KBM-7 (cell line): Measurements from ENCODE around the gene ASB5.
"Not testable (repeated sequence)": the region's sequence is repeated elsewhere in the genome, so short reads cannot be mapped to it uniquely, and the experiment has no call there.

ENCODE experiments used
- DNase-seq: peaks from one replicate; pipeline ENCODE4 v3.0.0-alpha.2; 2015
- in situ Hi-C: fragments of 300-500 bp; cut with MboI; formaldehyde crosslinking; loops from 2 replicates; pipeline ENCODE4 v1.14.3; 2020; ENCODE audit warnings: low sequenced_read_pairs, low pct_unique_long_range_greater_than_20kb, mixed read lengths

The ASB5 gene, protein sequence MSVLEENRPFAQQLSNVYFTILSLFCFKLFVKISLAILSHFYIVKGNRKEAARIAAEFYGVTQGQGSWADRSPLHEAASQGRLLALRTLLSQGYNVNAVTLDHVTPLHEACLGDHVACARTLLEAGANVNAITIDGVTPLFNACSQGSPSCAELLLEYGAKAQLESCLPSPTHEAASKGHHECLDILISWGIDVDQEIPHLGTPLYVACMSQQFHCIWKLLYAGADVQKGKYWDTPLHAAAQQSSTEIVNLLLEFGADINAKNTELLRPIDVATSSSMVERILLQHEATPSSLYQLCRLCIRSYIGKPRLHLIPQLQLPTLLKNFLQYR

DNA sequence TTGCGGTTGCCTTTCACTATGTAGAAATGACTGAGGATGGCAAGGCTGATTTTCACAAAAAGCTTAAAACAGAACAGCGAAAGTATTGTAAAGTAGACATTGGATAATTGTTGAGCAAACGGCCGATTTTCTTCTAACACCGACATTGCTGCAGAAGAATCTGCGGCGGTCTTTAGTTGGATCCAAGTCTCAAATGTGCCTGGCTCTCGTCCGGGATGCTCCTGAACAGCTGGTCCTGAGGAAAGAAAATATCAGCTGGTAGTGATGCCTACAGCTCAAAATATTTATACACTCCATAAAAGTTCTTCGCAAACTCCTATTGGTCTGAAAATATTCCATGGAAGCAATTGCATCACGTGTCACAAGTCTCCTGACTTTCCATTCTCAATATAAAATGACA is at the start of gene ASB5:
ASB5 (minus strand) TSS at position 260 of the 400 bp plus-strand sequence; CDS start at position 146, 114 bp downstream.
- in situ Hi-C loops: no loop called here
- no peak for DNase-seq

DNA sequence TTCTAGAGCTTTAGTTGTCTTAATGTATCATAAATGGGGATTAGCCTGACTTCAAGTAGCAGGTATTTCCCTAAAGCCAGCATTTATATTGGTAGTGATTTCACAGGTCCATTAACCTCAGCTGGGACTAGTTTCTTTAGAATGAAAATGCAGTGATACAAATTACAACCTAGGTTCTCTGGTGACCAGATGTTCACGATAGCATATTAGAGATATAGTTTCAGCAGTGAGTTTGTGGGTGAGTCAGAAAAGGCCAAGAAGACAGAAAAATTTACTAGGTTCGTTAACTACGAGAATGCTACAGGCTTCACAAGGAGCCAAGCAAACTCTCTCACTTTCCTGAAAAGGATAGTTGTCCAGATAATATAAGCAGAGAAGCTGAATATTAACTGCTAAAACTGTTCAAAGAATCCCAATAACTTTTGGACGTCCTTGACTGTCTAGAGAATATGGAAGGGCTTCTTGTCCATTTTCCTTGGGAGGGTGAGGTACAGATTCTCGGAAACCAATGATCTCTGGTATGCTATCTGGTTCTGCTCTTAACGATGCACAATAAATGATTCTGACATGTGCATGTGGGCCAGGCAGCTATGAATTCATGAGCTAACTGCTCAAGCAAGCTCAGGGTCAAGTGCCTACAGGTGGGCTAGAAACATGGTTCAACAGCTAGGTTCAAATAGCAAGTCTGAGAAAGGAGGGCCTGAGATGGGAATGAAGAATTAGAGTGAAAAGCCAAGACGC is 44.7 kb upstream of the ASB5 start:
- in situ Hi-C loops: no loop called here
- DNase-seq: no peak

DNA sequence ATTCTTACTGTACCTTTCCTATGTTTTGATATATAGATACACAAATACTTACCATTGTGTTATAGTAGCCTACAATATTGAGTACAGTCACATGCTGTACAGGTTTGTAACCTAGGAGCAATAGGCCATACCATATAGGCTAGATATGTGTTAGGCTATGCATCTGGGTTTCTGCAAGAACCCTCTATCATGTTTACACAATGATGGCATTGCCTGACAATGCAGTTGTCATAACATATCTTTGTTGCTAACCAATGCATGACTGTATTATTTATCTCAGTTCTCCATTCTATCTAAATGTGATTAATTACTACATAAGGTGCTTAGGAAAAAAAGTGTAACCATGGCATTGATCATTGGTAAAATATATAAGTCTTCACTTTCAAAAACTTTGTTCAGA is 40.8 kb upstream of the ASB5 start:
- DNase-seq: no peak
- in situ Hi-C loops: no loop called here

DNA sequence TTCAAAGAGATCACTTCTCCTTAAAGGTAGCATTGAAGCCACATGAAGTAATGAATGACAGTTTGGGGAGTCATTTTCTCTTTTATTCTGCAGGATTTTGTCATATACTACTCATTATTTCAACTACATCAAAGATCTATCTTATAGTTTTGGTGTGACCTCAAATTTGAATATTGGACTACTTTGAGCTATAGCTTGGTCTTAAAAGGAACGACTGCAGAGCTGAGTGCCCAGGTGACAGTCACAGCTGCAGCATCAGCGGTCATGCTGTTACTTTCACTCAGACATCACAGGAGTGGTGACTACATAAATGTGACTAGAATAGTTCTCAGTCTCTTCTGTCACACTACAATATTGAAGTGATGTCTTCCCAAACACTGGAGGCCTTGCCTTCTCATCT is 40.0 kb upstream of the ASB5 start:
- in situ Hi-C loops: no loop called here
- DNase-seq: no peak

DNA sequence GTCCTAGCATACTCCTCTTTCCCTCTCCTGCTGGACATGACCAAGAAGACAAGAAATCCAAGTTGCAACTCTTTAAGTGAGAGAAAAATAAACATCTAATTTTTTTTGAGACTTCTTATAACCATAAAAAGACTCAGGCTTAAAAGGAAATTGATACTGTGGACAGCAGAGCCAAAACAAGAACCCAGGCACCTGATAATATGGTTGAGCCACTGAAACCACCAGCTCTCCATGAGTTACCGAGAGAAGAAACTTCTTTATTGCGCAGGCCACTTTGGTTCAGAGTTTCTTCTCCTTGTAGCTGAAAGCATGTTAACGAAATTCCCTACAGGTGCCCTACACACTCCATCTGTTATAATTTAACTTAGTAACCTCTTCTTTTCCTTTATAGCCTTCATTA is 39.4 kb upstream of the ASB5 start:
- in situ Hi-C loops: no loop called here
- no peak for DNase-seq

DNA sequence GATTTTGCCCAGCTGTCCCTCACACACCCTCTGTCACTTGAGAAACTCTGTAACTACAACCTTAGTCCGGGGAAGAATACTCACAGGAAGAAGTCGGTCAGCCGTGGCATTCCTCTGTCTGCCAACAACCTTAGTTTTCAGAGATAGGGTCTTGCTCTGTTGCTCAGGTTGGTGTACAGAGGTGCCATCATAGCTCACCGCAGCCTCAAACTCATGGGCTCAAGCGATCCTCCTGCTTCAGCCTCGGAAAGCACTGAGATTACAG is 38.6 kb upstream of the ASB5 start:
- in situ Hi-C loops: no loop called here
- DNase-seq: no peak

DNA sequence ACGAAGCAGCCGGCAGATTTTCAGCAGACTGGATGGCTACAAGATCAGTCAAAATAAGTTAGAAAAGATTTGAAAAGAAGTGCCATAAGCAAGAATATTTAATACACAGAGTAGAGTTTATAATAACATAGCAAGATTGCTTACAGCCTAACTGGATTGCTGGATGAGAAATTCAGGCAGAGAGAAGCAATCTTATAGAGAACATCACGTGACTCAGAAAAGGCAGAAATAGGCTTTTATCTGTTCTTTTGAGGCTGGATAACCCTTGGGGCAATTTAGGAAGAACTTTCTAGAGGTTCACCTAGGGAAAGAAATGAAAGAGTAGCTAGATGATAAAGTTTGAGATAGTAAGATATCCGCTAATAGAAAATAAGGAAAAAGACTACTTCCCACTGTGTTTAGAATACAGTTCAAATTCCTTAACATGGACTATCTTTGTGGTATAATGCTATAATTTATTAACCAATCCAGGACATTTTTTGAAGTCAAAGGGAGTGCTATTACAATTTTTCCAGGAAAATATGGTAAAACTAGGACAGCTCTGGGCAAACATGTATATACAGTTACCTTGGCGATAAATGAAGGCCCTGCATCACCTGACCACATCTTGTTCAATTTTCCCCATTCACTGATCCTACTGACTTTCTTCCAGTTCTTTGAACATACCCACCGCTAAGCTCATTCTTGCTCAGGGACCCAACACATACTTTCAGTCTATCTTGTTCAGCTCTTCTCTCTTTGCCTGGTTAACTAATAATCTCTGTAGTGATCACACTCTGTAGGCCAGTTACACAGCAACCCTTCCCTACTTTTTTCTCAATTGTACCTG is 38.0 kb upstream of the ASB5 start:
- in situ Hi-C loops: no loop called here

DNA sequence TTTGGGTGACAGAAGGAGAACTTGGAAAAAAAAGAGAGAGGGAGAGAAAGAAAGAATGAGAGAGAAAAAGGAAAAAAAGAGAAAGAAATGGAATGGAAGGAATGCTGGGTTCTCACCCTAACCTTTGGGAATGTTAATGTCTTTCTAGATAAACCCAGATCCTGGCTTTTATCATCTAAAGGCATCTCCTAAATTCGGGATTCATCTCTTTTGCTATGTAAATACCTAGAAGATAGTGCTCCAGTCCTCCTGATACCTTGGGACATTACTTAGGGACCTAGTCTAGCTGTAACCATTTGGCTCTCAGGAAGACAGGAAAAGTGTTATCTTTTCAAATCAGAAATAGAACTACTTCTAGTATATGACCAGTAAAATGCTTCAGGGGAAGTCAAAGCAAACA is 34.9 kb upstream of the ASB5 start:
- no peak for DNase-seq
- in situ Hi-C loops: no loop called here

More for the DNA sequence above, 38.0 kb upstream of the ASB5 start:
- DNase-seq: no peak

DNA sequence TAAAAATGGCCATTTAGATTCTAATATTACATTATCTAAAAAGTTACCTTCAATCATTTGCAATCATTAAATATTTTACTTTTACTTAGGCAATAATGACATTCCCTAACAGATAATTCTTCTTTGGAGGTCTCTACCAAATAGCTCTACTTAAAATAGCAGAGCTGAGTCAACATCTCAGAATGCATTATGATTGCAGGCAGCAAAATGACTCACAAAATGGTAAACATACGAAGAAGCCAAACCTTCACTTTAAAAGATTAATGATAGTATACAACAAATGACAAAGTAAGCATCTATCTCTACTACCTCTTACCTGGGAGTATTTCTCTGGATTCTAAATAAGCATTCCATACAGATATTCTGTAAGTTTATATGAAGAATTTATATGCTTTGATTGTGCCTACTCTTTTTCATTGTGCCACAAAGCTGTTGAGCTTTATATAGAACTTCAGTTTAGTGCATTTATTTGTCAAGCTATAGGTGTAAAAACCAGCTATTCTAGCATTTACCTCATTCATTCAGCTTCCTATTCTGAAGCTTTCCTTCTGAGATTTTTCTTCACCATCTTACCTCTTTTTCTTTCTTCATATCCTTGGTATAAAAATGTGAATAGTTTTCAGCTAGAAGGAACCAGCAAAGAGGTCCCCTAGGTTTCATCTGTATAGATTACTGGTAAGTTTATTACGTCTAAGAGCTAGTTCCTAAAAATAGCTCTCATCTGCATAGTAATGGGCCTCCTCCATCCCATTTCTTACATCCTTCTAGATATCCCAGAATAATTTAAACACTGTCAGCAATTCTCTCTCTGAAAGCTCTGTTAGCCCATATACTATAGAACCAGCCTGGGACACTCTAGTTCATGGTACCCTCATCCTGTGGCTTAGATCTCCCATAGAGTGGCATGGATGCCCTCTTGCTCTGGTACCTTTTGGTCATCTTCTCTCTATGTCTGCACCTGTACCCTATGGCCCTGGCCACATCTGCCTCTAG is 33.6 kb upstream of the ASB5 start:
- in situ Hi-C loops: no loop called here
- no peak for DNase-seq

DNA sequence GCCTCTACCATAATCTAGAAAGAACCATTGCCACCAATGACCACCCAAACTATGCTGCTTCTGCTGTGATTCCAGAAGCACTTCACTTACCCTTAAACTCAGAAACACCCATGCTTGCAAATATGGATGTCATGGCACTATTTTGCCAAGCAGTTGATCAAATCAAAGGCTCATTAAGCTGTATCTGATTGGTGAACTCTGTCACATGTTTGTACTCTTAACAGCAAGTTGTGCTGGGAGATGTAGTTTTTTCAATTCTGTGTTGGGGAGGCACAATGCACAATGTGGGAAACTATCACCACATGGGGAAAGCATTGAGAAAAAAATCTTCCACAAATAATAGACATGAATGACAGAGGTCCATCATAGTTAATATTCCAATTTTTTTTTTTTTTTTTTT is 31.5 kb upstream of the ASB5 start:
- DNase-seq: no peak
- in situ Hi-C loops: no loop called here

DNA sequence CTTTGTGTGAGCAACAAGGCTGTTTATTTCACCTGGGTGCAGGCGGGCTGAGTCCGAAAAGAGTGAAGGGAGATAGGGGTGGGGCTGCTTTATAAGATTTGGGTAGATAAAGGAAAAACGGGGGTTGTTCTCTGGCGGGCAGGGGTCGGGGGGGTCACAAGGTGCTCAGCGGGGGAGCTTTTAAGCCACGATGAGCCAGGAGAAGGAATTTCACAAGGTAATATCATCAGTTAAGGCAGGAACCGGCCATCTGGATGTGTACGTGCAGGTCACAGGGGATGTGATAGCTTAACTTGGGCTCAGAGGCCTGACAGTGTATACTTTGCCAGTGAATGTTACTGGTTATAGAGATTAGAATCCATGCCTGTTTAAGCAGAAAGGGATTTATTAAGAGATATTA is 31.0 kb upstream of the ASB5 start:
- in situ Hi-C loops: no loop called here
- DNase-seq: no peak

DNA sequence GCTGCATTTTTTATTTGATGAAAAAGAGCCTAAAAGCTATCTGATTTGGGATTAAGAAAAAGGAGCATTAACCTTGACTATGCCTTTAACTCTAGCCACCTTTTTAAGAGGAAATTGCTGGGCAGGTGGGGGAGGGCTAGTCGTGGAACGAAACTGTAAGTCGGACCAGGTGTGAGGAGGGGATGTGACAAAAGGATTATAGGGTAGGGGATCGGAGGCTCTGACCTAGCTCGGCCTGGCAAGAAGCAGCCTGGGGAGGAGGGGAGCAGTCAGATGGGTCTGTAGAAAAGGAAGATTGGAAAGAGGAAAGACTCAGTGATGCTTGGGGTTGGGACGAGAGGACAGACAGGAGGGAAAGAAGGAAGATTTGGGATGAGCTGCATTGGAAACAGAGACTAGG is 29.6 kb upstream of the ASB5 start:
- in situ Hi-C loops: no loop called here
- DNase-seq: no peak

DNA sequence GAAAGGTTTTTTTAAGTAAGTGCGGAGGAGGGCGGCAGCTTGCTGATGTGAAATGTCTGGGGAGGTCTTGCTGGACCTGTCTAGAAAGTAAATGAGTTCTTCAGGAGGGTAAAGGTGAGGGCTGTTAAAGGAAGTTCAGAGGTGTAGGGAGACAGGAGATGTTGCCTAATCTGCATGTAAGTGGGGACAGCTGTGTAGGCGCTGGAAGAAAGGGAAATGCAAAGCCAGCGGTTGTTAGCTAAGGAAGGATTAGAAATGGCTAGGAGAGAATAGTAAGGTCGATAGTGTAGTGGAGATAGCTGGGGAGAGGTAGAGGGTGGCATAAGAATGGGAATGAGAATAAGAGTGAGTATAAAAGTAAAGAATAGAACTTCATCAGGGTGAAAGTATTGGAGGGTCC is 26.9 kb upstream of the ASB5 start:
- in situ Hi-C loops, DNase-seq: not testable (repeated sequence)

DNA sequence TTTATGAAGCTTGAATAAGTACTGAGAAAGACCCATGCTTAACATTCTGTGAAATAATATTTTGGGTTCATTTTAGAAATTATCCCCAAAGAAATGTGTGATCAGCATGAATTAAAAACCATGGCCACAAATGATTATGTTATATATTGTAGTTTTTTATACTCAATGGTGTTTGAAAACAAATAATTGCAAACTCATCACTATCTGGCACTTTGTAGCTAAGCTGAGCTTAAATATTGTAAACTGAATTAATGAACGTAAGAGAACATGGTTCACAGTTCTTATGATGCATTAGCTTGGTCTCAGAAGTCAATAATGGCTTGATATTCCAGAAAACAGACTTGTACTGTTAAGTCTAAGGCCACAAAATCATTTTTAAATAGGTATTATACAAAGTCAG is 24.6 kb upstream of the ASB5 start:
- DNase-seq: no peak
- in situ Hi-C loops: no loop called here

DNA sequence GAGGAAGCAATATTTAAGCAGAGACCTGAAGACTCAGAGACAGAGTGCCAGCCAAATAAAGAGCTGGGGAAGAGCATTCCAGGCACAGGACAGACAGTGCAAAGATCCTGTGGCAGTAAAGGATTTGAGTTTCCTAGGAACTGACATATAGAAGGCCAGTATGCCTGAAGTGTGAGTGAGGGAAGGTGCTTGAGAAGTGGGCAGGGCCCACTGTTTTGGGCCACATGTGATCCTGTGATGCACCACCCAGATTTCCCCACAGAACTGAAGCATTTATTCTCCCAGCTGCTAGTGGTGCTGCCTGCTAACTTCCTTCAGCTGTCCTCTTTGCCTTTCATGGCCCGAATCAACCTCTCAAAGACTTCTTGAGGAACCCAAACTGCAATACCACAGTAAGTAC is 23.9 kb upstream of the ASB5 start:
- in situ Hi-C loops: no loop called here
- no peak for DNase-seq

DNA sequence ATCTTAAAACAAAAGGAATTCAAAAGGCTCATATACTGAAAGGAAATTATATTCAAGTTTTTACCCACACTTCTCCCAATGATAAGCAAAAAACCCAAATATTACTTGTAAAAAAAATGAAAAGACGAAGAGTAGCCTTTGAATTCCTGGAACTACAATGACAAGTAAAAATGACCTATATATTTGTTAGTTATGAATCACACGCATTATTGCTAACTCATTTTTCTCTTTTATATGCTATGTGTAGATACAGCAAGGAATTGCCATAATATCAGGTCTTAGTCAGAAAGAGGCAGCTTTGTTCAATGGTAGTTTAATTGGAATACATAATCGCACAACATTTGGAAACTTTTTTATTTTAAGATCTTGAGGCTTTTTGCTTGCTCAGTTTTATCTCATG is 22.7 kb upstream of the ASB5 start:
- in situ Hi-C loops: no loop called here

DNA sequence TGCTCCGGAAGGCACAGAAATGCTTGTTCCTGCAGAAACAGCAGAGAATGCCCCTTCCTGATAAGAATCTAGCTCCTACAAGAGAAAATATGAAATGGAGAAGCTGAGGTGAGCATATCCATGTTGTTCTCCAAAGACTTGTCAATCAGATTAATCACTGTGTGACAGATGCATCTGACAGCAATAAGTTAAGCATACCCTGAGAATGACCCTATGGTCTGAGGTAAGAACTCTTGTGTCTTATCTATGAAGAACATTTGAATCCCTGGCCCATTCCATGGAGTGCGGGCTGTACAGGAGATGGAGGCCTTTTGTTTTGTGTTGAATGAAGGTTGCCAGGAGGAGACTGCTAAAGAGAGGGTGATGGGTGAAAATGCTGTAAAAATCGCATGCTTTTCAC is 21.5 kb upstream of the ASB5 start:
- in situ Hi-C loops: no loop called here
- no peak for DNase-seq

More for the DNA sequence above, 22.7 kb upstream of the ASB5 start:
- DNase-seq: no peak

DNA sequence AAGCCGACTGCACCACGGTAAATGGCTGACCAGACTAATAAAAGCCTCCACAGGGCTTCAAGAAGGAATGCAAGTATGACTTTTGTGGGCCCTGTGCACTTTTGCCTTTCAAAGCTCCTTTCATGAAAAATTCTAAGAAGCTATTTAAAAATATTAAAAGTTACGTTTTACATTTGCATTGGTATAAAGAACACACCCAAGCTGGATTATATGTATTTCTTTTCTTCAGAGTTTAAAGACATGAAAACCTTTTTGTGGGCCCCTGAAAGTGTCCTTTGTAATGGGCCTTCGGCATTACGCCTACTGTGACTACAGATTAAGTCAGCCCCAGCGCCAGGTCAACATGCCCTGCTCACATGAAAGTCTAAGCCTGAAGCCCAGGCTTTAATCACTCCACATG is 20.5 kb upstream of the ASB5 start:
- no peak for DNase-seq
- in situ Hi-C loops: no loop called here

DNA sequence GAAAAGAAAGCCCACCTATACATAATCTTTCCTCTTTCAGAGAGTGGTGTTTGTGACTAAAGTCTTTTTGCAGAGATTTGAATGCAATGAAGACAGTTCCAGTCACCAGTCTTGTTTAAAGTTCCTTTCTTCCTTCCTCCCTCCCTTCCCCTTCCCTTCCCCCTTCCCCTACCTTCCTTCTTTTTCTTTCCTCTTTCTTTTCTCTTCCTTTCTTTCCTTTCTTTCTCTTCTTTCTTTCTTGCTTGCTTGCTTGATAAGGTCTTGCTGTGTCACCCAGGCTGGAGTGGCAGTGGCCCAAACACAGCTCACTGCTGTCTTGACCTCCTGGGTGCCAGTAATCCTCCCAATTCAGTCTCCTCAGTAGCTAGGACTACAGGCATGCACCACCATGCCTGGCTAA is 19.0 kb upstream of the ASB5 start:
- in situ Hi-C loops: no loop called here
- DNase-seq: no peak
